Stimulated activated CD8-positive, alpha-beta memory T cell treated with anti-CD3 and anti-CD28 coated beads, Interleukin-2, amount 100 ng/mL, for 48 hours (primary cell): ENCODE data around the gene TMF1.

ENCODE experiments used
- DNase-seq, 2 donors: peaks; one replicate each; pipeline ENCODE4 v3.0.0-alpha.2; 2020; ENCODE audit warnings: low read depth in 2 of 2

Gene TMF1

GRCh38 chr3:69081583-69082262 lies 29.6 kb upstream of the TMF1 start:
- no peak for DNase-seq

GRCh38 chr3:69080233-69080920 lies 28.2 kb upstream of the TMF1 start, which contains the start of gene UBA3:
Gene UBA3 (minus strand): TSS chr3:69080365. CDS start chr3:69080353, 12 bp downstream.
- peak; percentile 92 for DNase-seq

GRCh38 chr3:69079269-69080159 lies 27.4 kb upstream of the TMF1 start:
- DNase-seq: no peak

GRCh38 chr3:69072928-69073327 lies 20.8 kb upstream of the TMF1 start:
- DNase-seq: no peak

GRCh38 chr3:69066121-69066520 lies 14.0 kb upstream of the TMF1 start:
- DNase-seq: no peak

- no peak for DNase-seq
Observed at GRCh38 chr3:69065318-69065964, 13.3 kb upstream of the TMF1 start.

- DNase-seq: no peak
Observed at GRCh38 chr3:69063636-69064035, 11.5 kb upstream of the TMF1 start.

- no peak for DNase-seq
Observed at GRCh38 chr3:69059688-69060087, 7.6 kb upstream of the TMF1 start.

GRCh38 chr3:69058947-69059224 lies 6.8 kb upstream of the TMF1 start:
- no peak for DNase-seq

GRCh38 chr3:69058180-69058946 lies 6.2 kb upstream of the TMF1 start:
- DNase-seq: no peak

- no peak for DNase-seq
Observed at GRCh38 chr3:69052472-69052898, 352 bp upstream of the TMF1 start.

- no peak for DNase-seq
Observed at GRCh38 chr3:69048990-69049389, 3.1 kb downstream of the TMF1 start.

- DNase-seq: no peak
Observed at GRCh38 chr3:69044608-69045007, 7.5 kb downstream of the TMF1 start.

GRCh38 chr3:69033470-69033869 lies 18.7 kb downstream of the TMF1 start:
- no peak for DNase-seq

- DNase-seq: no peak
Observed at GRCh38 chr3:69032737-69033136, 19.4 kb downstream of the TMF1 start.

GRCh38 chr3:69032142-69032541 lies 20.0 kb downstream of the TMF1 start:
- no peak for DNase-seq

- DNase-seq: no peak
Observed at GRCh38 chr3:69031635-69032034, 20.5 kb downstream of the TMF1 start.

GRCh38 chr3:69020857-69021256 lies 31.3 kb downstream of the TMF1 start:
- DNase-seq: no peak

GRCh38 chr3:69020424-69020823 lies 31.7 kb downstream of the TMF1 start:
- no peak for DNase-seq

- DNase-seq: no peak
Observed at GRCh38 chr3:69016901-69017300, 35.2 kb downstream of the TMF1 start.

- no peak for DNase-seq
Observed at GRCh38 chr3:69016102-69016501, 36.0 kb downstream of the TMF1 start.
